Progenitor cell of endocrine pancreas (in vitro differentiated cells): ENCODE results near the gene GSPT1. TPM values are rescaled to one million over a fixed set of nuclear protein-coding genes. Genes with fewer than 3 reads are reported as not detected.

Experiments used
- DNase-seq: peaks from one replicate; pipeline ENCODE4 v3.0.0; 2021; ENCODE audit warnings: low spot score; ENCODE audit not compliant: unreplicated experiment
- H3K27ac Mint-ChIP-seq: 2 replicates; pipeline ENCODE4 v1.8.0; 2021; ENCODE audit warnings: mild to moderate bottlenecking, moderate library complexity, mixed read lengths
- H3K27me3 Mint-ChIP-seq: 2 replicates; pipeline ENCODE4 v1.8.0; 2021; ENCODE audit warnings: mixed read lengths
- H3K36me3 Mint-ChIP-seq: 2 replicates; pipeline ENCODE4 v1.8.0; 2022; ENCODE audit warnings: mixed read lengths; ENCODE audit not compliant: insufficient read depth
- H3K4me1 Mint-ChIP-seq: 2 replicates; pipeline ENCODE4 v1.8.0; 2021; ENCODE audit warnings: low read depth, mixed read lengths
- H3K4me3 Mint-ChIP-seq: 2 replicates; pipeline ENCODE4 v1.8.0; 2021; ENCODE audit warnings: low read depth, mild to moderate bottlenecking, moderate library complexity, mixed read lengths
- H3K9me3 Mint-ChIP-seq: 2 replicates; pipeline ENCODE4 v1.8.0; 2021; ENCODE audit warnings: low read depth, mixed read lengths
- CTCF ChIP-seq: fragments of 200-600 bp; sonication (generic); IDR thresholded peaks from one replicate; pipeline ENCODE4 v1.5.0; 2021; ENCODE audit warnings: antibody characterized with exemption, mild to moderate bottlenecking; ENCODE audit not compliant: unreplicated experiment
- total RNA-seq: library from RNA; stranded (reverse); gene quantifications from 2 replicates; pipeline ENCODE4 v1.2.1, GENCODE V29; 2021

Gene GSPT1
- total RNA-seq, 1 donor from 2014 or later: 89.9 TPM

- Mint-ChIP-seq H3K27me3 (no peaks in the 10 kb centered on the region), H3K9me3 (no peaks in the 10 kb centered on the region), H3K4me1 (peaks cover 3% of the 10 kb centered on the region), H3K4me3 (no peak overlapping the region), H3K36me3 (peaks cover 4% of the 10 kb centered on the region), H3K27ac (no peak overlapping the region)
- TF ChIP-seq CTCF: no peak
- DNase-seq: no peak
Measured at GRCh38 chr16:11903906-11904305, 11.8 kb downstream of the GSPT1 start.

GRCh38 chr16:11901091-11901490, 14.7 kb downstream of the GSPT1 start:
- DNase-seq: no peak
- Mint-ChIP-seq H3K27me3 (no peaks in the 10 kb centered on the region), H3K4me1 (peaks cover 8% of the 10 kb centered on the region), H3K27ac (no peak overlapping the region), H3K4me3 (no peak overlapping the region), H3K9me3 (no peaks in the 10 kb centered on the region), H3K36me3 (no peaks in the 10 kb centered on the region)
- no peak for TF ChIP-seq CTCF

DNA sequence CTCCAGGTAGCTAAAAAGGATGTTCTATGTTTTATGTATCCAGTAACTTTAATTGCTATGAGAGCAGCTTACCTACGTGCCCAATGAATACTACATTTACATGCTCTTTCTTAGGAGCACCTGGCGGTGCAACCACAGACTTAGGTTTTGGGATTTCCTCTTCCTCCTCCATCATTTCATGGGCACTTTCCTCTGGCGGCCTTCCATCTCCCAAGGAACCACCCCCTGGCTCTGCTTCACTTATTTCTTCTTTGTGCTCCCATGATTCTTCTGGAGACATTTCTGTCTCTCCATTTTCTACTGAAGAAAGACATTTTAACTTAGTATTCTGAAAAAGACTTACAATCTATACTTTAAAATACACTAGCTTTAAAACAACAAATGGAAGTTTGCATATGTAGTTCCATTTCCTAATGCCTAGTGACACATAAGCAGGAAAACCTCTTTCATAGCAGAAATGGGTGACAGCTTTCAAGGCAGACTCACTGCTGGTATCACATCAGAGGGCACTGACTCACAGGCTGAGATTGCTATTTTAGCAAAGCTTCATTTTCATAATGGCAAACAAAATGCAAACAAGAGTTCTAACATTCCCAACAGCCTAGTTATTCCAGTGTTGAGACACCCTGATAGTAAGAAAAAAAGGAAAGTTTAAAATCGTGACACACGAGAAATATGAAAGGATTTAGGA, 19.1 kb downstream of the GSPT1 start:
- Mint-ChIP-seq H3K4me3 (no peak overlapping the region), H3K36me3 (peaks cover 8% of the 10 kb centered on the region), H3K27me3 (no peaks in the 10 kb centered on the region), H3K9me3 (no peaks in the 10 kb centered on the region), H3K27ac (no peak overlapping the region), H3K4me1 (peaks cover 8% of the 10 kb centered on the region)
- no peak for TF ChIP-seq CTCF
- no peak for DNase-seq

- Mint-ChIP-seq H3K4me3 (no peak overlapping the region), H3K27me3 (no peaks in the 10 kb centered on the region), H3K36me3 (peaks cover 11% of the 10 kb centered on the region), H3K9me3 (no peaks in the 10 kb centered on the region), H3K4me1 (peaks cover 4% of the 10 kb centered on the region), H3K27ac (no peak overlapping the region)
- TF ChIP-seq CTCF: no peak
- no peak for DNase-seq
Measured at GRCh38 chr16:11893571-11893970, 22.2 kb downstream of the GSPT1 start.

DNA sequence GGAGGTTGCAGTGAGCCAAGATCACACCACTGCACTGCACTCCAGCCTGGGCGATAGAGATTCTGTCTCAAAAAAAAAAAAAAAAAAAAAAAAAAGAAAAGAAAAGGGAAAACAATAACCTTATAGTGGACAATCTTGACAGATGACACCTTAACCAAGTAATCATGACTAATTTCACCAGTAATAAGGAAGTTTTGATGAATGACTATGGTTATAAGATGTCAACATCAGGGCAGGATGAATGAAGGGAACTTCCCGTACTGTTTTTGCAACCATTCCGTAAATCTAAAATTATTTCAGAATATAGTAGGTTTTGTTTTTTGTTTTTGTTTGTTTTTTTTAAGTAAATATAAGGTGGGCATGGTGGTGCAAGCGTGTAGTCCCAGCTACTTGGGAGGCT, 23.0 kb downstream of the GSPT1 start:
- no peaks in the 10 kb centered on the region for H3K27me3 Mint-ChIP-seq
- H3K27ac Mint-ChIP-seq: no peak overlapping the region
- H3K36me3 Mint-ChIP-seq: peaks cover 11% of the 10 kb centered on the region
- no peak for DNase-seq
- H3K9me3 Mint-ChIP-seq: no peaks in the 10 kb centered on the region
- no peak overlapping the region for H3K4me3 Mint-ChIP-seq
- no peak for TF ChIP-seq CTCF
- no peaks in the 10 kb centered on the region for H3K4me1 Mint-ChIP-seq
